ENCODE data around the gene CIC. TPM values are rescaled to one million over a fixed set of nuclear protein-coding genes. Genes with fewer than 3 reads are reported as not detected.
A peak's percentile ranks its signal among the peaks of the same experiment; 100 is the strongest.

The CIC gene
- total RNA-seq, 1 donor from 2014 or later = 115 TPM

DNA sequence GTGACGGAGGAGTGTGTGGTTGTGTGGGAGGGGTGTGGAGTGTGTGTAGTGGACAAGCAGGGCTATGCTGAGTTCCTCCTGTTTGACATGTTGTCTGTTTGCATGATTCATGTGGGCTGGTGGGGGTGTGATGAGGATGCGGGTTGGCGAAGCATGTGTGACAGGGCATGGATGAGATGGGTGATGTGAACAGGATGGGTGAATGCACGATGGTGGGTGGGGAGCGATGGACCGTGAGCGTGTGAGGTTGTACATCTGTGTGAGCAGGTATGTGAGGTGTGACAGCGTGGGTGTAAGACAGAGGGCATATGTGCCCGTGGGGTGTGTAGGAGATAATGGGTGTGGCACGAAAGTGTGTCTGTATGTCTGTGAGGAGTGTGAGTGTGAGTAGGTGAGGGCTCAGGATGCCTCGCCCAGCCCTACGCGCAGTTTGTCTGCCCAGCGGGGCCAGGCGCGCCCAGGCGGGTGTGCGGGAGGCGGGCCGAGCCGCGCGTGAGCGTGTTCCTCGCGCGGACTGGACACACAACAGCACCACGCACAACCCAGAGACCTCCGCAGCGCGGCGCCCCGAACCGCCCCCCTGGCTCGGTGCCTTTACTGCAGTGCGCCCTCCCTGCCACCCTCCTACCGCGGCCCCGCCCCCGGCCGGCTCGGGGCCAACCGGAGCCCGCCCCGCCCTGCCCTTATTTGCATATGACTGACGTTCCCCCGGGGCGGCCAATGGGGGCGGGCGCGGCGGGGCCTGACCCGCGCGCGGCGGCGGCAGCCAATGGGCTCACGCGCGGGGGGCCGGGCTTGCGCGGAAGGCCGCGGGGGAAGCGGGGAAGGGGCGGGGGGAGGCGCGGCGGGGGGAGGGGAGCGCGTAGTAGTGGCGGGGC is 14.4 kb downstream of the CIC start:
- DNase-seq (ENCODE audit: extremely low spot score, unreplicated experiment) = peak; percentile 99
- Mint-ChIP-seq H3K27me3 (ENCODE audit: unreplicated experiment) (no peaks in the 10 kb centered on the region), H3K9me3 (ENCODE audit: unreplicated experiment) (no peaks in the 10 kb centered on the region), H3K4me1 (ENCODE audit: unreplicated experiment) (peaks cover 47% of the 10 kb centered on the region), H3K4me3 (ENCODE audit: unreplicated experiment) (no peak overlapping the region), H3K36me3 (ENCODE audit: unreplicated experiment) (peaks cover 5% of the 10 kb centered on the region), H3K27ac (ENCODE audit: unreplicated experiment) (no peak overlapping the region)
- TF ChIP-seq, protein P1, sequence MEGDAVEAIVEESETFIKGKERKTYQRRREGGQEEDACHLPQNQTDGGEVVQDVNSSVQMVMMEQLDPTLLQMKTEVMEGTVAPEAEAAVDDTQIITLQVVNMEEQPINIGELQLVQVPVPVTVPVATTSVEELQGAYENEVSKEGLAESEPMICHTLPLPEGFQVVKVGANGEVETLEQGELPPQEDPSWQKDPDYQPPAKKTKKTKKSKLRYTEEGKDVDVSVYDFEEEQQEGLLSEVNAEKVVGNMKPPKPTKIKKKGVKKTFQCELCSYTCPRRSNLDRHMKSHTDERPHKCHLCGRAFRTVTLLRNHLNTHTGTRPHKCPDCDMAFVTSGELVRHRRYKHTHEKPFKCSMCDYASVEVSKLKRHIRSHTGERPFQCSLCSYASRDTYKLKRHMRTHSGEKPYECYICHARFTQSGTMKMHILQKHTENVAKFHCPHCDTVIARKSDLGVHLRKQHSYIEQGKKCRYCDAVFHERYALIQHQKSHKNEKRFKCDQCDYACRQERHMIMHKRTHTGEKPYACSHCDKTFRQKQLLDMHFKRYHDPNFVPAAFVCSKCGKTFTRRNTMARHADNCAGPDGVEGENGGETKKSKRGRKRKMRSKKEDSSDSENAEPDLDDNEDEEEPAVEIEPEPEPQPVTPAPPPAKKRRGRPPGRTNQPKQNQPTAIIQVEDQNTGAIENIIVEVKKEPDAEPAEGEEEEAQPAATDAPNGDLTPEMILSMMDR (IDR thresholded peaks at IDR 0.05) = no peak

DNA sequence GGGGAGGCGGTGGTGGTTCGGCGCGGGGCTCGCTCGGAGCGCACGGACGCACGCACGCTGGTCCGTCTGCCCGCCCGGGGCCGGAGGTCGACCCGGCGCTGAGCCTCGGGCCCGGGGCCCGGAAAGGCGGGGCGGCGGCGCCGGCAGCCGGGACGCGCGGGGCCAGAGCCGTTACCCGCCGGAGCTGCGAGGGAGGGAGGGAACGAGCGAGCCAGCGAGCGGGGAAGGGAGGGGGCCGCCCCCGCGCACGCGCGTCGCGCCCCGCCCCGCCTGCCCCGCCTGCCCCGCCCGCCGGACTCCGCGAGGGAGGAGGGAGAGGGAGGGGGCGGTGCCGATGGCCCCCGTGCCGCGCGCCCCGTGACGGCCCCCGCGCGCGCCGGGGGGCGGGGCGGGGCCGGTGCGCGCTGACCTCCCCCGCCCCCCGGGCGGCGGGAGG is 15.0 kb downstream of the CIC start:
- TF ChIP-seq, protein P1 (IDR thresholded peaks at IDR 0.05) = no peak
- Mint-ChIP-seq H3K27me3 (ENCODE audit: unreplicated experiment) (no peaks in the 10 kb centered on the region), H3K4me1 (ENCODE audit: unreplicated experiment) (peaks cover 41% of the 10 kb centered on the region), H3K27ac (ENCODE audit: unreplicated experiment) (no peak overlapping the region), H3K36me3 (ENCODE audit: unreplicated experiment) (peaks cover 6% of the 10 kb centered on the region), H3K4me3 (ENCODE audit: unreplicated experiment) (no peak overlapping the region), H3K9me3 (ENCODE audit: unreplicated experiment) (no peaks in the 10 kb centered on the region)
- peak; percentile 94 for DNase-seq (ENCODE audit: extremely low spot score, unreplicated experiment)

DNA sequence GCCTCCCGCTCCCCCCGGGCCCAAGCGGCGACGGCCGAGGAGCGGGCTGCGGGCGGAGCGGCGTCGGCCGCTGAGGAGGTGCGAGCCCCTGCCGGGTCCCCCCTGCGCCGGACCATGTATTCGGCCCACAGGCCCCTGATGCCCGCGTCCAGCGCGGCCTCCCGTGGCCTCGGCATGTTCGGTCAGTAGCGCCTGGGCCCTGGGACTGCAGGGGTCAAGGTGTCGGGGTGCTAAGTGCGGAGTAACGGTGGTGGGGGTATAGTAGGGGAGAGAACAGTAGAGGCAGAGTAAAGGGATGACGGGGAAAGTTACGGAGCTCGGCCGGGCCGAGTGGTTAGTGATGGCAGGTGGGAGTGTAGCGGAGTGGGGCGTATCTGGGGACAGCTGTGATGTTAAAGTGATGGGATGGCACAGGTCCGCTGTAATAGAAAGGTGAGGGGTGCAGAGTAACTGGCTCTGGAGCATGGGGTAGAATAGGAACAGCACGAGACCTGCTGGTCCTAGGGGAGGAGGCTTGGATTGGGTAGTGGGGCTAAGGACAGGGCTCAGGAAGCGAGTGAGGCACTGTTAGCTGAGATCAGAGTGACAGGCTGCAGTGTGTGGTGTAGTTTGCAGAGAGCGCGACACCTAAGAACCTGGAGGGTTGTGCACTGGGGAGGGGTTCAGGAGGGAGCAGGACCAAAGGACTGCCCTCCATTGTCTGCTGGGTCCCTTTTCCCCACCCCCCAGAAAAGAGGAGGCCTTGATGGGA is 15.7 kb downstream of the CIC start:
- no peak for DNase-seq (ENCODE audit: extremely low spot score, unreplicated experiment)
- TF ChIP-seq, protein P1 (IDR thresholded peaks at IDR 0.05) = no peak
- H3K4me1 Mint-ChIP-seq (ENCODE audit: unreplicated experiment) = peaks cover 34% of the 10 kb centered on the region
- peak overlapping the region; percentile 88 for H3K4me3 Mint-ChIP-seq (ENCODE audit: unreplicated experiment)
- H3K9me3 Mint-ChIP-seq (ENCODE audit: unreplicated experiment) = no peaks in the 10 kb centered on the region
- peak overlapping the region; percentile 87 for H3K27ac Mint-ChIP-seq (ENCODE audit: unreplicated experiment)
- no peaks in the 10 kb centered on the region for H3K27me3 Mint-ChIP-seq (ENCODE audit: unreplicated experiment)
- peaks cover 12% of the 10 kb centered on the region for H3K36me3 Mint-ChIP-seq (ENCODE audit: unreplicated experiment)

DNA sequence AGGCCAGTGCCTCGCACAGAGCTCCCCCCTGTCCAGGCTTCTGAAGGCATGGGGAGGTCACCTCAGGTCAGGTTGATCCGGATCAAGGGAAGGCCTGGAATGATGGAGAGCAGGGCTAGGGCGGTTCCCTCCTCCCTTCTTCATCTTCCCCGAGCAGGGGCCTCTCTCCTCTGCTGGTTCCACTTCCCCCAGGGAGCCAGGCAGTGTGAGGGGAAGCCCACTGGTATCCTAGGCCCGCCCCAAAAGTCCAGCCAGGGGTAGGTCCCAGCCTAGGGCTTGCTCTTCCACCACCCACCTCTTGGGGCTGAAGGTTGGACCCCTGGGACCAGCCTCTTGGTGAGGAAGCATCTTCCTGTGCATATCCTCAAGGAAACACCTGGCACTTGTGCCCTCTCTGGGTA is 16.5 kb downstream of the CIC start:
- Mint-ChIP-seq H3K4me1 (ENCODE audit: unreplicated experiment) (peaks cover 34% of the 10 kb centered on the region), H3K27ac (ENCODE audit: unreplicated experiment) (peak overlapping the region; percentile 87), H3K9me3 (ENCODE audit: unreplicated experiment) (no peaks in the 10 kb centered on the region), H3K36me3 (ENCODE audit: unreplicated experiment) (peaks cover 13% of the 10 kb centered on the region), H3K27me3 (ENCODE audit: unreplicated experiment) (no peaks in the 10 kb centered on the region), H3K4me3 (ENCODE audit: unreplicated experiment) (peak overlapping the region; percentile 88)
- TF ChIP-seq, protein P1 (IDR thresholded peaks at IDR 0.05) = no peak
- no peak for DNase-seq (ENCODE audit: extremely low spot score, unreplicated experiment)

DNA sequence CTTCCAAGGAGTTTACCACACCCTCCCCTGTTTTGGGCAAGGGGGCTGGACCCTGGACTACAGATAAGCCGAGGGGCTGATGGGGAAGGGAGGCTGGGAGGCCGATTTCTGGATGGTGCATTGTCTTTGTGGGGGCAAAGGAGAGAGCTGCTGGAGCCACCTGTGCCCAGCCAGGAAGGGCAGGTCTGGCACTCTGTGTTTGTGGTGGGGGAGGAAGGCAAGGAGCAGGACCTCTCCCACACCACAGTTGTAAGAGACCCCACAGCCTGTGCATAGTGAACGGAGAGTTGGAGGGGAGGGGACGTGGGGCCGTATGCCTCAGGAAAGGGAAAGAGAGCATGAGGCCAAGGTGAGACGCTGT is 16.9 kb downstream of the CIC start:
- no peak for DNase-seq (ENCODE audit: extremely low spot score, unreplicated experiment)
- peak overlapping the region; percentile 87 for H3K27ac Mint-ChIP-seq (ENCODE audit: unreplicated experiment)
- TF ChIP-seq, protein P1 (IDR thresholded peaks at IDR 0.05) = no peak
- peak overlapping the region; percentile 88 for H3K4me3 Mint-ChIP-seq (ENCODE audit: unreplicated experiment)
- no peaks in the 10 kb centered on the region for H3K27me3 Mint-ChIP-seq (ENCODE audit: unreplicated experiment)
- H3K9me3 Mint-ChIP-seq (ENCODE audit: unreplicated experiment) = no peaks in the 10 kb centered on the region
- peaks cover 13% of the 10 kb centered on the region for H3K36me3 Mint-ChIP-seq (ENCODE audit: unreplicated experiment)
- peaks cover 34% of the 10 kb centered on the region for H3K4me1 Mint-ChIP-seq (ENCODE audit: unreplicated experiment)
